GM19239 (cell line): Measurements from ENCODE around the gene SUMO3.

Experiments
- DNase-seq: peaks from one replicate; pipeline ENCODE4 v3.0.0; 2011; ENCODE audit warnings: low spot score; ENCODE audit not compliant: insufficient read length
- FAIRE-seq: peaks from 2 replicates; lab custom pipeline; 2011; peaks lifted over from hg19 to GRCh38; lab: Jason Lieb, UNC

Gene SUMO3

GRCh38 chr21:44847261-44848056, 29.6 kb upstream of the SUMO3 start:
- no peak for FAIRE-seq
- no peak for DNase-seq

- DNase-seq, result no peak
- FAIRE-seq, result peak; percentile 52
Observed at GRCh38 chr21:44846485-44847260, 28.8 kb upstream of the SUMO3 start.

- no peak for DNase-seq
- no peak for FAIRE-seq
Observed at GRCh38 chr21:44846224-44846484, 28.3 kb upstream of the SUMO3 start.

- peak; percentile 87 for DNase-seq
- FAIRE-seq, result no peak
Observed at GRCh38 chr21:44845418-44846223, 27.8 kb upstream of the SUMO3 start.

- FAIRE-seq, result no peak
- no peak for DNase-seq
Observed at GRCh38 chr21:44844256-44844655, 26.4 kb upstream of the SUMO3 start.

- no peak for FAIRE-seq
Observed at GRCh38 chr21:44842721-44843445, 25.0 kb upstream of the SUMO3 start.

GRCh38 chr21:44842087-44842486, 24.2 kb upstream of the SUMO3 start:
- FAIRE-seq, result no peak
- DNase-seq, result no peak

More at GRCh38 chr21:44842721-44843445, 25.0 kb upstream of the SUMO3 start:
- DNase-seq, result no peak

GRCh38 chr21:44840771-44841170, 22.9 kb upstream of the SUMO3 start:
- FAIRE-seq, result no peak
- DNase-seq, result no peak

- no peak for FAIRE-seq
- no peak for DNase-seq
Observed at GRCh38 chr21:44838951-44839350, 21.1 kb upstream of the SUMO3 start.

- DNase-seq (no peak), FAIRE-seq (no peak)
Observed at GRCh38 chr21:44838039-44838895, 20.4 kb upstream of the SUMO3 start.

- no peak for FAIRE-seq
- DNase-seq, result no peak
Observed at GRCh38 chr21:44837537-44837936, 19.7 kb upstream of the SUMO3 start.

- FAIRE-seq (no peak), DNase-seq (no peak)
Observed at GRCh38 chr21:44836666-44837471, 19.0 kb upstream of the SUMO3 start.

GRCh38 chr21:44836349-44836665, 18.4 kb upstream of the SUMO3 start:
- no peak for FAIRE-seq
- no peak for DNase-seq

- DNase-seq, result no peak
- no peak for FAIRE-seq
Observed at GRCh38 chr21:44835647-44835973, 17.7 kb upstream of the SUMO3 start.

GRCh38 chr21:44834951-44835646, 17.2 kb upstream of the SUMO3 start:
- no peak for DNase-seq
- no peak for FAIRE-seq

GRCh38 chr21:44834231-44834950, 16.5 kb upstream of the SUMO3 start:
- DNase-seq (no peak), FAIRE-seq (no peak)

GRCh38 chr21:44833663-44834062, 15.8 kb upstream of the SUMO3 start:
- FAIRE-seq (no peak), DNase-seq (no peak)
